GM18861 (cell line): Measurements from ENCODE around the gene TMUB2.

Experiments
- ATAC-seq: cut with Tn5 transposase; IDR thresholded peaks from one replicate; pipeline ENCODE4 v1.9.1; 2021; ENCODE audit not compliant: unreplicated experiment

TMUB2 gene

DNA sequence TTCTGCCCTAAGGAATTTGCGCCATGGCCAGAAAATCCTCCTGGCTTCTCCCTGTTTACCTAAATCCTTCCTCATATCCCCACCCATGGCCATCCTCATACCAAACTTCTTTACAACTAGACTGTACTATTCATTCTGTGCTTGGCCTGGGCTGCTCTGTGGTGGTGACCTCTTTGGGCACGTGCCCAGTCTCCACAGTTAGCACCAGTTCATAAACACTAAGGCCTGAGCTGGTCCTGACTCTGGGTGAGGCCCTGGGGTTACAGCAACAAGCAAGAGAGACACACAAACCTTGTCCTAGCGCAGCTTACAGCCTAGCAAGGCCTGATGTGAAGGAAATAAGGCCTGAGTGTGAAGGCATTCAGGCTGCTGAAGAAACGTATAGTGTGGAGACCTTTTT lies 16.0 kb downstream of the TMUB2 start:
- no peak for ATAC-seq

DNA sequence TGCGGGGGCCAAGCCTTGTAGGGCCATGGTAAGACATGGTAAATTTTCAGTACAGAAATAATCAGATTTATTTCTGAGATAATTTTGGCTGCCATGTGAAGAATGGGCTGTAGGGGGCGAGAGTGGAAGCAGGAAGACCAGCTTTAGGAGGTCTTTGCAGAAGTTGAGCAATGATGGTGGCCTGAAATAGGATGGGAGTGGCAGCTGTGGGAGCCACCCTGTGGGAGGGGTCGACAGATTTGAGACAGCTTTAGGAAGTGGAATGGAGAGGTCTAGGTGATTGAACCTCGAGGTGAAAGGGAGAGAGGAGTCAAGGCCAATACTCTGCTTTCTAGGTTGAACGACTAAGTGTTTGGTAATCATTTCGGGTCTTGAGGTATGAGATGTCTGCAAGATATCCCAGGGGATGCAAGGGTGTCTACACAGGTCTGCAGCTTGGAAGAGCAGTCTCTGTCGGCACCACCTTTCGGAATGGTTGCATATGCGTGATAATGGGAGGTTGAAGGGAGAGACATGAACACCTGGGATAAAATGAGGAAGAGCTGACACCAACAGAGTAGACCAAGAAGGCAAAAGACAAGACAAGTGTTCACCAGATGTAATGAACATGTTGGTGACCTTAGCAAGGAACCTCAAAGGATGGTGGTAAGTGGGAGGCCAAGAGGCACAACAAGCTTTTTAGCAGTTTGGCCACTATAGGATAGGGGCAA lies 17.1 kb downstream of the TMUB2 start:
- ATAC-seq = no peak

DNA sequence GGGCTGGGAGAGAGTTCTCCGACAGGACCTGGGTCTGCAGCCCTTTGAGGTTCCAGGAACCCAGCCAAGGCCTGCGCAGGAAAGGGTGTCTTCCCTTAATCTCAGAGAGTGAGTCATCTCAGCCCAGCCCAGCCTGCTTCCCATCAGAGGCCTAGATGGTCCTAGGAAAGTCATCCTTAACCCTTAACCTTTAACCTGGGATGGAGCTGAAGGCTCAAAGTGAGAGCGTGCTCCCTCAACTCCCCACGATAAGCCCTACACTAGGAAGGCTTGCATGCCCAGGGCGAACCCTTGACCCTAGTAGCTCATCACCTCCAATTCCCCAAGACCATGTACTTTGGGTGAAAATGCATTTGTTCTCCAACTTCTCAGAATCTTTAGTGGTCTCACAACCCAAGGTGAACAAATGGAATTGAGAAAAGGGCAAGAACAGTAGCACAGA lies 17.7 kb downstream of the TMUB2 start:
- no peak for ATAC-seq

DNA sequence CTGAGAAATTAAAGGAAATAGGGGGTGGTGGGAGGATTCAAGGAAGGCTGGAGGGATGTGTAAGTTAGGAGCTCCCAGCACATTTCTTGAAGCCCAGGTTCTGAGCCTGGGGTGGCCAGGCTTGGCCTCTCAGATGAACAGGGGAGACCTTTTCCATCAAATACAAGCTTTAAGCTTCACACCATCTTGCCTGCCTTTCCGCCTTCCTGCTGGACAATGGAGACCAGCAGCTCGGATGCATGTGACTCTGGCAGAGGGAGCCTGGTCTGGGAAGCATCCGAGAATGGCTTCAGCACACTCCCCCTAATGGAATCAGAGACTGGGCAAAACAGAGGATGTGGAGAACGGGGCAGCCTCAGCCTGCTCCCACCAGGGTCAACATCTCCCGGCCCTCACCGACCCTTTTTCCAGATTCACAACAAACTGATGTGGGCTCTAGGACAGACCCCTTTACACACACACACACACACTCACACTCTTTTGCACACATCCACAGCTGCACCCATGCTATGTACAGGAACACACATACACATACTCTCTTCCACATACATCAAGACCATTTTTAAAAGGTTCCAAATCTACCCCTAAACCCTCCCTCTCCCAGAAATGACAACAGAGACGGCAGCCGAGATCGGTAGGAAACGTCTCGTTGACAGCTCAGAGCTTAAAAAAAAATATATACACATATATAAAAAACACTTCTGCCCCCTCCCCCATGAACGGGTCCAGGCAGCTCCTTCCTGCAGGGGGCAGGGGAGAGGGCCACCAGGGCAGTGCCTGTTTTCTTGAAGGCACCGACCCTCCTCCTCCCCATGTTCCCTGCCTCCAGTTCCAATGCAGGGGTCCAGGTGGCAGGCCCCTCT lies 19.4 kb downstream of the TMUB2 start:
- ATAC-seq = no peak

DNA sequence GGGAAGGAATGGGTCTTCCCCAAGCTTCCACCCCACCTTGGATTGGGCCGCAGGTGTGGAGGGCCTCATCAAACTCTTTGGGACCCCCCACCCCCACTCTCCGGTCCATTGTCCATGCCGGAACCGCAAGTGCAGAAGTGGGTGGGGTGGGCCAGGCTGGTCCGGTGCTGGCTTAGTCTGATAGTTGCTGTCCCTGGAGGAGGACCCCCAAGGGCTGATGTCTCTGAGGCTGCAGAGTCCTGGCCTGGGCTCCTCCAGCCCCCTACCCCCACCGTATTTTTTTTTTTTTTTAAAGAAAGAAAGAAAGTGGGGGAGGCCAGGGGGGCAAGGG lies 20.0 kb downstream of the TMUB2 start:
- no peak for ATAC-seq

DNA sequence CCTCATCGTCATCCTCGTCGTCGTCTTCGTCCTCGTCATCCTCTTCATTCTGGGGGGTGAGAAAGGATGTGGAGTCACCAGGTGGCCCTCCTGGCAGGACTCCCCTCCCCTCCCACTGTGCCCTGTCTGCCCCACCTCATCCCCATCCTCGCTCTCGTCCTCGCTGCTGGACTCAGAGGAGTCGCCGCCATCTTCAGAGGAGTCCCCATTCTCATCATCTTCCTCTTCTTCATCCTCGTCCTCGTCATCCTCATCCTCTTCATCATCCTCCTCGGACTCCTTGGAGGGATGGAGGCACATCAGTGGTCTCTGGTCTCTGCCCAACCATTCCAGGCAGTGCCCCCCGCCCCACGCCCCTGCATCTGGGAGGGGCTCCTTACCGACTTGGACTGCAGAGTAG lies 20.5 kb downstream of the TMUB2 start:
- ATAC-seq = no peak

DNA sequence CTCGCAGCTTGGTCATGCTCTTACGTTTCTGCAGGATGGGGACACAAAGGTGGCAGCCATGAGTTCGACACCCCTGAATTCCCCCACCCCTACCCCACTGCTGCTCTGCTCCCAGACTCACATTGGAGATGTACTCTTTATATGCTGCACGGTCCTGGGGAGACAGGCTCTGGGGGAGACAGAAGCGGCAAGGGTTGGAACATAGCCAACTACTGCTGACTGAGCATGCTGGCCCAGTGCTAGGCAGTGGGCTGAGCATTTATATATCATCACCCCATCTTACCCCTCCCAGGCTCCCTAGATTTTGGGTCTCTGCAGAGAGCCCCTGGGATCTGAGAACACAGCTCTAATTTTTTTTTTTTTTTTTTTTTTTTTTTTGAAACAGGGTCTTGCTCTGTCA lies 21.0 kb downstream of the TMUB2 start:
- ATAC-seq = no peak

DNA sequence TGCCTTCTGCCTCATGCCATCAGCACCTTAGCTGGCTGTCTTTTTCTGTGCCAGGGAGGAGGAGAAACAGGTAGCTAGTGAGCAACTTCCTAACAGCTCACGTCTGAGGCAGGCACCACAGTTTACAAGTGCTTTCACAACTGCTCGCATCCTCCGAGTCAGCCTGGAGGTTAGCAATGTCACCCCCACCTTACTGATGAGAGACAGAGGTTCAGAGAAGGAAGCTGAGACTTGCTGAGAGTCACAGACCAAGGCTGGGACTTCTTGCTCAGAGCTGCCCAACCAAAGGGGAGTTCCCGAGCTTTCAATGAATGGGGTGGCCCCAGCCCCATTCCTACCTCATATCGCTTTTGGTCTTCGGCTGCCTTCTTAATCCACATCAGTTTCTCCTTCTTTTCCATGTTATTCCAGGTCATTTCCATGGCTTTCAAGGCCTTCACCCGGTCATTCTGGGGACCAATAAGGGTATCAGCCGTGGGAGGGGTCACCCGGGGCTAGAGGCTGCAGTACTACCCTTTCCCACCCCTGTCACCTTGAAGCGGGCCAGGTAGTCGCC lies 23.1 kb downstream of the TMUB2 start:
- ATAC-seq = no peak

DNA sequence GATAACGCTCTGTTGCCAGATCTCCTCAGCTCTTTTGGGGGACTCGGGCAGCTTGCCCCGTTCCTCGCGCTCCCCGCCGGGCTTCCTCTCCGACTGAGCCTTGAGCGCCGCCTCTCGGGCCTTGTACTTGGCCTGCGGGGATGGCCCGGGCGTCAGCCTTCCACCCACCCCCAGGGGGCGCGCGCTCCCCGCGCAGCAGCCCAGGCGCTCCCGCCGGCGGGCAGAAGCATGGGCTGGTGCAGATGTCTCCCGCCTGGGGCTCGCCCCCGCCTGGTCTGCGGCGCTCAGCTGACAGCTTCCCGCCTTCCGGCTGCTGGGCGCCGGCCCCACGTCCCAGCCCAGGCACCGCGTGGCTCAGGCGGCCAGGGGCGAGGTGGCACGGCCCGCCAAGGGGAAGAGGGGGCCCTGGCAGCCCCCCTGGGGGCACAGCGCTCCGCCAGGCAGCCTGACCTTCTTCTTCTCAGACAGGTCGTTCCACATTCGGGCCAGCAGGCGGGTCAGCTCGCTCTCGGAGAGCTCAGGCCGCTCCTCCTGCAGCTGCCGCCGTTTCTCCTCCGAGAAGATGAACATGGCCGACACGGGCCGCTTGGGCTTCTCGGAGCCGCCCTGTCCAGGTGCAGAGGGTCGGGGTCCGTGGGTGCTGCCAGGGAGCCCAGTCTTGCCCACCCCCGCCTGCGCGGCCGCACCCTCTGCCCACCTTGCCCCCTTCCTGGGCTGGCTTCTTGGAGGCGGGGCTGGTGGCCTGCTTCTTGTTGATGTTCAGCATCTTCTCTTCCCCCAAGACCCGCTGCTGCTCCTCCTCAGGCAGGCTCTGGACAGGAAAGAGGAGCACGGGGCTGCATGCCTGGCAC lies 23.8 kb downstream of the TMUB2 start:
- peak; percentile 62 for ATAC-seq

DNA sequence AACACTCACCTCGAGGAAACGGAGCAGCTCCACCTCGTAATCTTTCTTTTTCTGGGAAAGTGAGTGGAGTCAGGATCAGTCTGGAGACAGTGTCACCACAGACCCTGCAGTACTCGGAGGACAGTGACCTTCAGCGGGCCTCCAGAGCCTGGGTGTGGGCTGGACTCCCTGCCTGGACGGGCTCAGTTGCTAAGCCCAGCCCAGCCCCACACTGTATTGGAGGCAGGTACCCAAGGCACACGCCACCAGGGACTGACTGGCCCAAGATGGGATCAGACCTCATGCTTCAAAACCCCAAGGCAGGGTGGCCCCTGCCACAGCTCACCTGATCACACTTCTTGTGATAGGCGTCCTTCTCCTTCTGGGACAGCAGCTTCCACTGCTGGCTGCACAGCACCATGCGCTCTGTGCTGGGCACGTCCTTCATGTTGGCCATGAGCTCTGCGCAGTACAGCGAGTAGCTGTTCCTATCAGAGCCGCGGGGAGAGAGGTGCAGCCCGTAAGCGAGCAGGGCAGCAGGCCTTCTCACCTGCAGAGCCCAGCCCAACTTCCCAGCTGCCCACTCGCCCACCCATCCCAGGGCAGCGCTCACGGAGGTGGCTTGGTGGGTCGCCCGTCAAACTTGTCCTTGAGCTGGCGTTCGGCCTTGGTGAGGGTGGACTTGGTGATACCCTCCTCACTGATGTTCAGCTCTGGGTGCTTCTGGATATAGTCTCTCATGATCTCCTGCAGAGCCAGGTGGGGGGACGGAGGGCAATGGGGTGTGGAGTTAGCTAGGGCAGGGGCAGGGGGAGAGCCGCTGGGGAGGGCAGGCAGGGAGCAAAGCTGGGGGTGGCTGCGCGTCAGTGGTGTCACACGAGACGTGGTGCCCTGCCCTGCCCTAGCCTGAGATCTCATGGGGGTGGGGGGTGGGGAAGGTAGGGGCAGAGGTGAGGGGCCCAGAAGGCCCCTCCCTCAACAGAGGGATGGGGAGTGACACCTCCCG lies 24.8 kb downstream of the TMUB2 start:
- no peak for ATAC-seq

DNA sequence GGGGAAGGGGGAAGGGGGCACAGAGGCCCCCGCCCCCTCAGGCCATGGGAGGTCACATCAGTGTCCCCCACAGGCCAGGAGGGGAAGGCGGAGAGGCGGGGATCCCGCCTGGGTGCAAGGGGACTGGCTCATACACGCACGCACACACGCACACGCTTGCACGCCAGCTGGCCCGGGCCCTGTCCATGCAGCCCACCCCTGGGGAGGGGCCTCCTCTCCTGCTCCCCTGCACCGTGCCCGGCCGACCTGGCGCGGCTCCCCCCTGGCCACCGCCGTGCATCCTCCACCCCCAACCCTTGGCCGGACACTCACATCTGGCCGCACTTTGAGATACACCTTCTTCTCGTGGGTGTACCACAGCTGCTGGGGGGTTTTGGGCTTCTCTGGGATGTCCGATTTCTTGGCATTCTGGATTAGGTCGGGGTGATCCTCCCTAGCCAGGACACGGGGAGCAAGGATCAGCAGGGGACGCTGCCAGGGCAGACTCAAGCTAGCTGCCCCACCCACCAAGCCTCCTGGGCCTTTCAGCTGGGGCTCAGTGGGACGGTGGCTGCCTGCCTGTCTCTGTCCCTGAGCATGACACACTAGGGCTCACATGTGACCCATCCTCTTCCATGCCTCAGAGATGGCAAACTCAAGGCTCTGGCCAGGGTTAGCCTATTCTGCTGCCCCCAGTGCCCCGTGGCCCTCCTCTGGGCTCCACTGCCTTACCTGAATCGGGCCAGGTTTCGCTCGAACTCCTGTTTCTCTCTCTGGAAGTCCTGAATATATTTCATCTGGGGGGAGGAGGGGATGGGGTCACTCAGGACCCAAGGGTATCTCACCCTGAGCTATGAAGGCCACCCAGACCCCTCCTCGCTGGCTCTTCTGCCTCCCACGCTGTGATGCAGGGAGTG lies 26.0 kb downstream of the TMUB2 start:
- no peak for ATAC-seq

DNA sequence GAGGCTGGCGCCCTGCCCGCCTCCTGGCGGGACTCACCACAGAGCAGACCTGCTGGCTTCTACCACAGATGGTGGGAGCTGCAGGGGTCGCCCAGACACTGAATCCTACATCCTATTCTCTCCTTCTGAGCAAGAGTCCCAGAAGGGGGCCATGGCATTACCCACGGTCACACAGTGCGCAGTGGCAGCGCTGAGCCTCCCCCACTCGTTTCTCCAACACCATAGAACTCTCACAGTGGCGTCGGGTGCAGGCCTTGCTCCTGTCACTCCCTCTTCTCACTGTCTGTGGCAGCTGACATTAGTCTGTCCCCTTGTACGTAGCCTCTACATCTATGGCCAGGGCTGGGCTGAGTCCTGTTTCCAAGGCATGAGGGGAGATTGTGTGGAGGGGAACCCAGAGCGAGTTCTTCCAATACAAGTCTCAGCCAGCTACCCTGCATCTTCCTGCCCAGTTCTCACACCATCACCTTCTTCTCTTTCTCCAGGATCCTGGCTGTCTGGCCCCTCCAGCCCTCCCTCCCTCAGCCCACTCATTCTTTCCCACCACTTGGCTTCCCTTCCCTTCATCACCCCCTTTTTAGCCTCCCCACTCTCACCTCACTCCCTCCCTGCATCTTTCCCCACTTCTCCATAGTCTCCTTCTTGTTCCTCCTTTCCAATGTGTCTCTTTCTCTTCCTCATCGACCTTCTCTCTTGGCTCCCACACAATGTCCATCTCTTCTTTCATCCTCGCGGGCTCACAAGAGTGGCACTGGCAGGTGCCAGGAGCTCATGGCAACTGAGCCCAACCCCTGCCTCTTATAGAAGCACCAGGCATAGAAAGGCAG lies 26.8 kb downstream of the TMUB2 start:
- no peak for ATAC-seq

DNA sequence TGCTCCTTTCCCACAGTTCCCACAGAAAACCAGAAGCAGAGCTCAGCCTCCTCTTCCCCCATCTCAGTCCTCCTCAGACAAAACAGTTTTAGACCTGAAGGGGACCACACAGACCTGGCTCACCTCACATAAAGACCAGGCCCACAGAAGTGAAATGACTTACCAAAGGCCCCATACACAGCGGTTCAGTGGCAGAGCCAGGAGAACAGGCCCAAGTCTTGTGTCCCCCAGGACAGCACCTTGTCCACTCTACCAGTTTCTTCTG lies 27.4 kb downstream of the TMUB2 start:
- ATAC-seq = no peak

DNA sequence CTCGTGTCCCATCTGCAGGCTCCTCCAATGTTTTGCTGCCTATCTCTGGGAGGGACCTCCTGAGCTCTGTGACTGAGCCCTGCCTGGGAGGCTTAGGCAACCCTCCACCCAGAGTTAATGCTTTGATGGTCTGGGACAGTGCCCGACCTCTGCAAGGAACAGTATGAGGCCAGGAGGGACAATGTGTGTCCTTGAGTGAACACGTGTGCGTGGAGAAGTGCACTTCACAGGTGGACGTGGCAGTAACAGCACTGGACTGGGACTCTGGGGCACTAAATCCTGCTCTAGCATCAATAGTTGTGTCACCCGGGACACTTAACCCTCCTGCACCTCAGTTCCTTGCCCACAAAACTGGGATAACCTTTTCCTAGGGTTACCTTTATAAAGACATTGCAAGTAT lies 28.1 kb downstream of the TMUB2 start:
- ATAC-seq = no peak

DNA sequence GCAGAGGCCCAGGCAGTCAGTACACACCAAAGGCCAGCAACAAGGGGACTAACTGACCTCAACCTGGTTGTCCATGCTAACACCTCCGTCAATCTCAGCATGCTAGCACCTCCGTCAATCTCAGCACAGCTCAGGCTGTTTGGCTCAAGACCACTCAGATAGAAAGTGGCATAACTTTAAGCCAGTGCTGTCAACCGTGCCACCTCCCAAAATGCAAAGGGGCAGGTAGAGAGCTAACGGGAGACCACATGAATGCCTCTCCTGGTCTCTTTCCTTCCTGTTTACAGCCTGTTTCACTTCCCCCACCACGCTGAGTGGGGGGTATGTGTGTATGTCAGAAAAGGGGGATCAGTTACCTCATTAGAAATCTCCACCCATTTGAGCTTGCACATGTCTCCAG lies 29.4 kb downstream of the TMUB2 start:
- ATAC-seq = no peak

DNA sequence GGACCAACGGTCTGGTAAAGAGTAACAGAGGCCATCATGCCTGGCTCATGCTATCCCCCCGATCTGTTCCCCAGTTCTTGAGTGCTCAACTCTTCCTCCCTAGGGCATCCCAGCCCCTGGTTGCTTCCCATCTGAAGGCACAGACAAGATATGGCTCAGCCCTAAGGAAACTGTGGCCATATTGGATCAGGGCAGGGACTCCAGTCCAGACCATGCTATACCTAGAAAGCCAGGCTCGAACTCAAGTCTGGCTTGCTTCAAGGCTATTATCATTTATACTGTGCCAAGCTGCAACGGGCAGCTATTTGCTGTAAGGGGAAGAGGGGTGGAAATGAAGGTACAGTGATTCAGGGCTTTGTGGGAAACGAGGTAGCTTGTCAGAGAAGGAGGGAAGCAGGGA lies 29.9 kb downstream of the TMUB2 start:
- no peak for ATAC-seq

DNA sequence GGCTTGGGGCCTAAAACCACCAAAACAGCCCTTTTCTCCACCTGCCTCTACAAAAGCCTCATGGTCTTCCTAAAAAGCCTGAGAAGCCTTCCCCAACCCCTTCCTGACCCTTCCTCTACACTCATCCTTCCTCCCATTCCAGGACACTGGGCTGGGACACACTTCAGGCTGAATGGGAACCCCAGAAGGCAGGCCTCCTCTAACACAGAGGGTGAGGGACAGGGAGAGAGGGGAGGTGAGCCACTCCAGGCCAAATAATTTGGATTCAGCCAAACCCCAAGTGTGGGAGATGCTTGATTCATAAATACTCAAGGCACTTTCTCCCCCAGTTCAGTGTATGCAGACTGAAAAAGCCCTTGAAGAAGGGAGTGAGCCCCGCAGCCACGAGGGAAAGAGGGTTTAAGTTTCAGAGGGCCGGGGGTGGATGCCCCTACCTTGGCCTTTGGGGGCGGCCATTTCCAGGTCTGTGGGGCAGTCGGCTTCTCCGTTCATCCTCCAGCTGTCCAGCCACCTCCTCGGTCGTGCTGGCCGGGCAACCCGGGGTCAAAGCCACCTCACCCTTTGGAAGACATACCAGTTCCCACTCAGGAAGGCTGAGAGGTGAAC lies 31.1 kb downstream of the TMUB2 start:
- no peak for ATAC-seq
